ENCODE results near the gene EFCAB11.

The EFCAB11 gene

GRCh38 chr14:89983375-89983774 lies 28.8 kb upstream of the EFCAB11 start:
- Histone ChIP-seq H3K36me3 (ENCODE audit: insufficient read depth, low read length) (peaks cover 89% of the 10 kb centered on the region), H3K27ac (ENCODE audit: low read depth, low read length) (no peak overlapping the region)
- 97% methylated on average over 2 of the region's 2 CpGs for WGBS

GRCh38 chr14:89978656-89979055 lies 24.1 kb upstream of the EFCAB11 start:
- Histone ChIP-seq H3K9me3 (ENCODE audit: insufficient read depth, low read depth, low read length) (no peaks in the 10 kb centered on the region), H3K27me3 (ENCODE audit: insufficient read depth, low read length) (no peaks in the 10 kb centered on the region), H3K4me3 (ENCODE audit: low read length) (no peak overlapping the region), H3K9ac (ENCODE audit: low read depth, low read length) (no peak overlapping the region), H3K27ac (ENCODE audit: low read depth, low read length) (no peak overlapping the region), H3K4me1 (ENCODE audit: insufficient read depth, low read length) (no peaks in the 10 kb centered on the region), H3K36me3 (ENCODE audit: insufficient read depth, low read length) (peaks cover 87% of the 10 kb centered on the region)
- 95% methylated on average over 4 of the region's 4 CpGs for WGBS

More at GRCh38 chr14:89983375-89983774, 28.8 kb upstream of the EFCAB11 start:
- H3K9ac ChIP-seq (ENCODE audit: low read depth, low read length): no peak overlapping the region
- H3K27me3 ChIP-seq (ENCODE audit: insufficient read depth, low read length): no peaks in the 10 kb centered on the region
- H3K4me3 ChIP-seq (ENCODE audit: low read length): no peak overlapping the region
- H3K4me1 ChIP-seq (ENCODE audit: insufficient read depth, low read length): peaks cover 16% of the 10 kb centered on the region
- no peaks in the 10 kb centered on the region for H3K9me3 ChIP-seq (ENCODE audit: insufficient read depth, low read depth, low read length)

- no peak overlapping the region for H3K9ac ChIP-seq (ENCODE audit: low read depth, low read length)
- no peaks in the 10 kb centered on the region for H3K27me3 ChIP-seq (ENCODE audit: insufficient read depth, low read length)
- no peak overlapping the region for H3K4me3 ChIP-seq (ENCODE audit: low read length)
- H3K9me3 ChIP-seq (ENCODE audit: insufficient read depth, low read depth, low read length): no peaks in the 10 kb centered on the region
- 95% methylated on average over 4 of the region's 4 CpGs for WGBS
- peaks cover 82% of the 10 kb centered on the region for H3K36me3 ChIP-seq (ENCODE audit: insufficient read depth, low read length)
- H3K4me1 ChIP-seq (ENCODE audit: insufficient read depth, low read length): no peaks in the 10 kb centered on the region
- H3K27ac ChIP-seq (ENCODE audit: low read depth, low read length): no peak overlapping the region
These were observed 23.1 kb upstream of the EFCAB11 start for GRCh38 chr14:89977668-89978067.

GRCh38 chr14:89973234-89973823 lies 18.8 kb upstream of the EFCAB11 start:
- Histone ChIP-seq H3K27ac (ENCODE audit: low read depth, low read length) (no peak overlapping the region), H3K4me1 (ENCODE audit: insufficient read depth, low read length) (no peaks in the 10 kb centered on the region), H3K9ac (ENCODE audit: low read depth, low read length) (no peak overlapping the region), H3K27me3 (ENCODE audit: insufficient read depth, low read length) (no peaks in the 10 kb centered on the region), H3K9me3 (ENCODE audit: insufficient read depth, low read depth, low read length) (no peaks in the 10 kb centered on the region), H3K4me3 (ENCODE audit: low read length) (no peak overlapping the region), H3K36me3 (ENCODE audit: insufficient read depth, low read length) (peaks cover 78% of the 10 kb centered on the region)
- WGBS: 82% methylated on average over 7 of the region's 7 CpGs

- Histone ChIP-seq H3K9ac (ENCODE audit: low read depth, low read length) (no peak overlapping the region), H3K4me3 (ENCODE audit: low read length) (no peak overlapping the region), H3K27me3 (ENCODE audit: insufficient read depth, low read length) (no peaks in the 10 kb centered on the region), H3K36me3 (ENCODE audit: insufficient read depth, low read length) (peaks cover 77% of the 10 kb centered on the region), H3K27ac (ENCODE audit: low read depth, low read length) (no peak overlapping the region), H3K9me3 (ENCODE audit: insufficient read depth, low read depth, low read length) (no peaks in the 10 kb centered on the region), H3K4me1 (ENCODE audit: insufficient read depth, low read length) (peaks cover 3% of the 10 kb centered on the region; the same call in 1 of the 2 replicates)
- no CpG with 5 or more reads among the region's 1 CpG for WGBS
These were observed 11.3 kb upstream of the EFCAB11 start for GRCh38 chr14:89965839-89966238.

GRCh38 chr14:89963288-89963978 lies 8.9 kb upstream of the EFCAB11 start:
- WGBS: 97% methylated on average over 10 of the region's 10 CpGs
- H3K36me3 ChIP-seq (ENCODE audit: insufficient read depth, low read length): peaks cover 70% of the 10 kb centered on the region
- H3K4me3 ChIP-seq (ENCODE audit: low read length): no peak overlapping the region
- no peaks in the 10 kb centered on the region for H3K9me3 ChIP-seq (ENCODE audit: insufficient read depth, low read depth, low read length)
- H3K27me3 ChIP-seq (ENCODE audit: insufficient read depth, low read length): no peaks in the 10 kb centered on the region
- no peak overlapping the region for H3K9ac ChIP-seq (ENCODE audit: low read depth, low read length)
- H3K27ac ChIP-seq (ENCODE audit: low read depth, low read length): no peak overlapping the region
- H3K4me1 ChIP-seq (ENCODE audit: insufficient read depth, low read length): peaks cover 6% of the 10 kb centered on the region; the same call in 1 of the 2 replicates

GRCh38 chr14:89960914-89961313 lies 6.4 kb upstream of the EFCAB11 start:
- peaks cover 6% of the 10 kb centered on the region; the same call in 1 of the 2 replicates for H3K4me1 ChIP-seq (ENCODE audit: insufficient read depth, low read length)
- H3K27ac ChIP-seq (ENCODE audit: low read depth, low read length): no peak overlapping the region
- peaks cover 59% of the 10 kb centered on the region for H3K36me3 ChIP-seq (ENCODE audit: insufficient read depth, low read length)
- H3K9ac ChIP-seq (ENCODE audit: low read depth, low read length): no peak overlapping the region
- peaks cover 9% of the 10 kb centered on the region; the same call in 1 of the 2 replicates for H3K9me3 ChIP-seq (ENCODE audit: insufficient read depth, low read depth, low read length)
- no peak overlapping the region for H3K4me3 ChIP-seq (ENCODE audit: low read length)
- WGBS: 50% methylated on average over 3 of the region's 3 CpGs
- H3K27me3 ChIP-seq (ENCODE audit: insufficient read depth, low read length): no peaks in the 10 kb centered on the region

GRCh38 chr14:89959853-89960445 lies 5.4 kb upstream of the EFCAB11 start:
- 66% methylated on average over 2 of the region's 3 CpGs for WGBS
- Histone ChIP-seq H3K36me3 (ENCODE audit: insufficient read depth, low read length) (peaks cover 50% of the 10 kb centered on the region), H3K4me1 (ENCODE audit: insufficient read depth, low read length) (peaks cover 6% of the 10 kb centered on the region; the same call in 1 of the 2 replicates)

GRCh38 chr14:89958966-89959365 lies 4.4 kb upstream of the EFCAB11 start:
- H3K36me3 ChIP-seq (ENCODE audit: insufficient read depth, low read length): peaks cover 40% of the 10 kb centered on the region
- peaks cover 6% of the 10 kb centered on the region; the same call in 1 of the 2 replicates for H3K4me1 ChIP-seq (ENCODE audit: insufficient read depth, low read length)
- H3K9me3 ChIP-seq (ENCODE audit: insufficient read depth, low read depth, low read length): peaks cover 9% of the 10 kb centered on the region; the same call in 1 of the 2 replicates
- 100% methylated on average over 1 of the region's 1 CpG for WGBS
- no peaks in the 10 kb centered on the region for H3K27me3 ChIP-seq (ENCODE audit: insufficient read depth, low read length)
- H3K9ac ChIP-seq (ENCODE audit: low read depth, low read length): no peak overlapping the region
- H3K4me3 ChIP-seq (ENCODE audit: low read length): no peak overlapping the region
- H3K27ac ChIP-seq (ENCODE audit: low read depth, low read length): no peak overlapping the region

More at GRCh38 chr14:89959853-89960445, 5.4 kb upstream of the EFCAB11 start:
- Histone ChIP-seq H3K9ac (ENCODE audit: low read depth, low read length) (no peak overlapping the region), H3K27ac (ENCODE audit: low read depth, low read length) (no peak overlapping the region), H3K4me3 (ENCODE audit: low read length) (no peak overlapping the region), H3K9me3 (ENCODE audit: insufficient read depth, low read depth, low read length) (peaks cover 9% of the 10 kb centered on the region; the same call in 1 of the 2 replicates), H3K27me3 (ENCODE audit: insufficient read depth, low read length) (no peaks in the 10 kb centered on the region)

- H3K4me3 ChIP-seq (ENCODE audit: low read length): no peak overlapping the region
- peaks cover 9% of the 10 kb centered on the region; the same call in 1 of the 2 replicates for H3K9me3 ChIP-seq (ENCODE audit: insufficient read depth, low read depth, low read length)
- H3K4me1 ChIP-seq (ENCODE audit: insufficient read depth, low read length): peaks cover 6% of the 10 kb centered on the region; the same call in 1 of the 2 replicates
- no peak overlapping the region for H3K27ac ChIP-seq (ENCODE audit: low read depth, low read length)
- 90% methylated on average over 8 of the region's 8 CpGs for WGBS
- no peaks in the 10 kb centered on the region for H3K27me3 ChIP-seq (ENCODE audit: insufficient read depth, low read length)
- H3K9ac ChIP-seq (ENCODE audit: low read depth, low read length): no peak overlapping the region
- peaks cover 29% of the 10 kb centered on the region for H3K36me3 ChIP-seq (ENCODE audit: insufficient read depth, low read length)
These were observed 3.3 kb upstream of the EFCAB11 start for GRCh38 chr14:89957791-89958190.

GRCh38 chr14:89957376-89957775 lies 2.8 kb upstream of the EFCAB11 start:
- peaks cover 9% of the 10 kb centered on the region; the same call in 1 of the 2 replicates for H3K9me3 ChIP-seq (ENCODE audit: insufficient read depth, low read depth, low read length)
- H3K4me1 ChIP-seq (ENCODE audit: insufficient read depth, low read length): peaks cover 6% of the 10 kb centered on the region; the same call in 1 of the 2 replicates
- 90% methylated on average over 1 of the region's 1 CpG for WGBS
- peaks cover 29% of the 10 kb centered on the region for H3K36me3 ChIP-seq (ENCODE audit: insufficient read depth, low read length)
- H3K9ac ChIP-seq (ENCODE audit: low read depth, low read length): no peak overlapping the region
- H3K27me3 ChIP-seq (ENCODE audit: insufficient read depth, low read length): no peaks in the 10 kb centered on the region
- H3K4me3 ChIP-seq (ENCODE audit: low read length): peak overlapping the region; percentile 82
- H3K27ac ChIP-seq (ENCODE audit: low read depth, low read length): no peak overlapping the region
